HG02840 (cell line): ENCODE measurements around the gene ADCY1.

Experiments
- ATAC-seq: cut with Tn5 transposase; IDR thresholded peaks from one replicate; pipeline ENCODE4 v1.9.1; 2021; ENCODE audit warnings: mild to moderate bottlenecking, moderate library complexity, moderate number of reproducible peaks; ENCODE audit not compliant: unreplicated experiment, low FRiP score

ADCY1 gene

DNA sequence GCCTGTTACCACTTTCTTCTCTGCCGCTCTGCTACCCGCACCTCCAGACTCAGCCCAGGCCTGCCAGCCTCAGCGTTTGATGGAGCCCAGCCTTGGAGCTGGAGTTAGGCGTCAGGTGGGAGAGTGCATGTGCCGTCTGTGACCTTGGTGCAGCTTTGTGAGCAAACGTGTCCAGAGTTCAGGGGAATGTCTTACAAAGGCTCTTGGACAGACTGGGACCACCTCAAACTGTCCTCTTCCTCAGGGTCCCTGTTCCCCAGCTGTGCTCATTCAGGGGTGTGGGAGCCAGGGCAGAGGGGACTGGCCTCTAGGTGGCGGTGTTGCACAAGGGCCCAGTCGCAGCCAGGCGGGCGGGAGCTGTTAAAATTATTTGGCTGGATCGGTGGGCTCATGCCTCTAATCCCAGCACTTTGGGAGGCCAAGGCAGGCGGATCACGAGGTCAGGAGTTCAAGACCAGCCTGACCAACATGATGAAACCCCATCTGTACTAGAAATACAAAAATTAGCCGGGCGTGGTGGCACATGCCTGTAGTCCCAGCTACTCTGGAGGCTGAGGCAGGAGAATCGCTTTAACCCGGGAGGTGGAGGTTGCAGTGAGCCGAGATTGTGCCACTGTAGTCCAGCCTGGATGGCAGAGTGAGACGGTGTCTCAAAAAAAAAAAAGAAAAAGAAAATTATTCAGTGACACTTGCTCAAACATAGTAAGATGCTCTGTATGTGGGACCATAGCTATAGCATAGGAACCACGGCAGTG, 89.2 kb downstream of the ADCY1 start:
- ATAC-seq, result no peak

DNA sequence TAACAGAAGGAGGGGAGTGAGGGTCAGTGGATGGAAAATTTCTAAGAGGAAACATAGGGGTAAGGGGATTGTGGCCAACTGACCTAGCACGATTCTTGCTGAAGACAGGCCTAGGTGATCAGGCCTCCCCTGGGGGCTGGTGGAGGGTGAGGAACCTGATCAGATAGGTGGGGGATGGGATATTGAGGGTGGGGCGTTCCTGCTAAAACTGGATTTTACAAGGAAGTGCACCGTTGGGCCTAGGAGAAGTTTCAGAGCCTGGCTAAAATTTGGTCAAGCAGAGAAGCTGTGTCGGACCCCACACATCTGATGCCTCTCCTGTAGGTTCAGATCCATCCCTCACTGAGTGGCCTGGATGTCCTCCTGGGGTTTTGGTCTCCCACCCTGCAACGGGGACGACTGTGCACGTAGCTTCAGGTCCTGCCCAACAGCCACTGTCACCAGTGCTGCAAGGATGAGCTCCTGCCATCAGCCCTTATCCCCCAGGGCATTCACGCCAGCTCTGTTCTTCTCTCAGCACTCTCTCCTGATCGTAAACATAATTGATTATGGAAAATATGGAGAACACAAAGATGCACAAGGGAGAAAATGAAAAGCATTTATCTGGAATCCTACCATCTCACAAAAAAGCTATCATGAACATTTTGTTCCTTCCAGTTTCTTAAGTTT, 89.9 kb downstream of the ADCY1 start:
- no peak for ATAC-seq

GRCh38 chr7:45665172-45665571, 91.0 kb downstream of the ADCY1 start:
- ATAC-seq, result no peak

DNA sequence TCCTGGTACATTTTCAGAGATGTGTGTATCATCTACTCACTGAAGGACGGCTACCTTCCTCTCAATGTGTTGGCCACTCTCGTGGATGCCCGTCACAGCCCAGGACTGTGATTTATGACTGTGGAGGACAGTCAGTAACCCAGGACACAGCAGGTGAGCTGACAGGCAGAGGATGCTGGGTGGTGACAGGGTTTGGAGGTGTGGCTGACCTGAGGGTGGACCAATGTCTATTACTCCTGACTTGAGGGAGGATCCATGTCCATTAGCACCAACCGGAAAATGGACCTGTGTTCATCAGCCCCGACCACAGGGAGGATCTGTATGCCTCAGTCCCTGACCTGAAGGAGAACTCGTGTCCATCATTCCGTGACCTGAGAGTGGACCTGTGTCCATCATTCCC, 96.1 kb downstream of the ADCY1 start:
- ATAC-seq, result no peak

GRCh38 chr7:45670717-45671116, 96.5 kb downstream of the ADCY1 start:
- ATAC-seq, result no peak

GRCh38 chr7:45677311-45677900, 103.2 kb downstream of the ADCY1 start:
- no peak for ATAC-seq

GRCh38 chr7:45679516-45679915, 105.3 kb downstream of the ADCY1 start:
- no peak for ATAC-seq

GRCh38 chr7:45680776-45681175, 106.6 kb downstream of the ADCY1 start:
- no peak for ATAC-seq

DNA sequence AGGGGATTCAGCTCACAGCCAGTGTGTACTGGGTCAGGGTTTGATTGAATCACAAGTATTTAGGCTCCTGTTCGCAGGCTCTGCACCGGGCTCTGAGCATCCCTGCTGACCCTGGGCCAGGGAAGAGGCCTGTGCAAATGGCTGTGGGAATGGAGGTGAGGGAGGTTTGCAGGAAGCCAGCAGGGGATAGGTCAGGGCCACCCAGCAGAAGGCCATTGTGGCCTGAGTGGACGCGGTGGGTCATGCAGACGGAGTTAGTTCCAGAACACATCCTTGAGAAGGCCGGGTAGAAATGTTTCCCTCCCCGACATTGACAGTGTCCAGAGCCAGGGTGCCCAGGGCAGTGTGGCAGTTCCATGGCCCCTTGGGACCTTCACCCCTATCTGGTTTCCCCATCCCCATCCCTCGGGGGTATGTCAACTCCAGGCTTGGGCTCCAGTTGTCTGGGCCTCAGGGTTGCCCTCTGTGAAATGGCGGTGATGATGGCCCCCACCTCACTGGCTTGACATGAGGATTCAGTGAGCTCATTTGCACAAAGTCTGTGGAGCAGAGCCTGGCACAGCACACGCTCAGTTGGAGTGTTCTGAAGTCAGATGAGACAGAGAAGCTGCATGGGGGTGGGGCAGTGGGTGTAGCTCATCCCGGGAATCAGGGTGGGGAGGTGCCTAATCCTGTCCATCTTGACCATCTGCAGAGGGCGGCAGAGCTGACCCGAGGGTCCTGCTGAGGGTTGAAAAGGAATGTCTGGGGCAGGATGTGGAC, 107.6 kb downstream of the ADCY1 start:
- ATAC-seq, result no peak

GRCh38 chr7:45682358-45682735, 108.2 kb downstream of the ADCY1 start:
- no peak for ATAC-seq

- ATAC-seq, result no peak
Observed at GRCh38 chr7:45682836-45683555, 108.8 kb downstream of the ADCY1 start.

DNA sequence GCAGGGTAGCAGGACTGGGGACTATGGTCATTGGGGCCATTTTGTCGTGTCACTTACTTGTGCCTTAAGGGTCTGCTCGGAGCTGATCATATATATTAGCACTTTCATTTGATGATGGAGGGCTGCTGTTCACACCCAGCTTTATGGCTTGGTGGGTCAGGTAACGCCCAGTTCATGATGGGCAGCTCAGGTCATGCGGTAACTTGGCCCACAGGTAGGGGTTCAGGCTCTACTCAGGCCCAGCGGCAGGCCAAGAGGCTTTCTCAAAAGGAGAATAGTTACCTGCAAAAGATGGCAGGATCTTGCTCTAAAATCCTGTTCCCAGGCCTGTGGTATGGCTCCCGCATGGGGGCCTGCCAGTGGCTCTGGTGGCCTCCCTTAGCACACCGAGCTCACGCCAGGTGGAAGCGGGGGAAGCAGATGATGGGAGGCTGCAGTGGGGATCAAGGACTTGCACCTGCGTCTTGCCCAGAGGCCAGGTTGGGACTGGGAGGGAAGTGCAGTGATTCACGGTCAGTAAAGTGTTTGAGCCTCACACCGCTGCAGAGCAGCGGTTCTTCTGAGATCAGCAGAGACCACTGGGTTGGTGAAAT, 109.5 kb downstream of the ADCY1 start:
- ATAC-seq, result no peak

- no peak for ATAC-seq
Observed at GRCh38 chr7:45684910-45685618, 110.9 kb downstream of the ADCY1 start.

GRCh38 chr7:45685619-45686240, 111.6 kb downstream of the ADCY1 start:
- ATAC-seq, result no peak

DNA sequence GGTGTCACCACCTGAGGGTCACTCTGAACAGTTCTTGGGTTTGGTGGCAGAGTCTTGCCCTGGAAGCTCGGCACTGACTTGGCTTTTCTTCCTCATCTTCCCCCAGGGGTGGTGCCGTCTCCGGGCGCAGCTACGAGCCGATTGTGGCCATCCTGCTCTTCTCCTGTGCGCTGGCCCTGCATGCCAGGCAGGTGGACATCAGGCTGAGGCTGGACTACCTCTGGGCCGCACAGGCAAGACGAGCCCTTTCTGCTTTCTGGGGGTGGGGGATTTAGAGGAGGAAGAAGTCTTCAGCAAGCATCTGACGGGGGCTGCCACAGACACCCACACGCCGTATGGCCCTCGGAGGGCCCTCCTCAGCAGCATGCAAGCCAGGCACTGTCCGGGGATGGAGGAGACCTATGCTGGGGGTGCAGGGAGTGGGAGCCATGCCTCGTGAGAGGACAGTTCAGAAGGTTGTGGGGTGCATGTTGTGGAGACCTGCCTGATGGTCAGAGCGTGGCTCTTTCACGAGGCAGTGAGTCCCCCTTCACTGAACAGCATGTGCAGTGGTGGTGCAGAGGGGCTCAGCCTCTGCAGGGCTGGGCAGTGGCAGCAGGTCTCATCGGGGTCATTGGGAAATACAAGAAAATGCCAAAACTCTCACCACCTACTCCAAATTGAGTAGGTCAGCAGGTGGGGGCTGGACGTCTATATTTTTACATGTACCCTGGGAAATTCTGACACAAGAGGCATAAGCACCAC, 112.4 kb downstream of the ADCY1 start:
- ATAC-seq, result no peak

DNA sequence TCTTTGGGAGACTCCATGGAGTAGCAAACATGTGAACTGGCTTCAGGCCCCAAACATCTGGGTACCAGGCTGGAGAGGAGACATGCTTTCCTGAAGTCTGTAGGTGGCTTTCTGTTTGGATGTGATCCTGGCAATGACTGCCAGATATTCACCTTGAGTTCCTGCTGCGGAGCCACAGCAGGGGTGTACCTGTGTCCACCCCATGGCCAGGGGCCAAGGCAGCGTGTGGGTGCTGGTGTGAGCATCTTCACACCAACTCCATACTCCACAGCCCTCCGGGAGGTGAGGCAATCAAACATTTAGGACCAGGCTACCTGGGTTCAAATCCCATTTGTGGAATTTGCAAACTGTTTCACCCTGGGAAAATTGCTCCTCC, 113.0 kb downstream of the ADCY1 start:
- no peak for ATAC-seq

DNA sequence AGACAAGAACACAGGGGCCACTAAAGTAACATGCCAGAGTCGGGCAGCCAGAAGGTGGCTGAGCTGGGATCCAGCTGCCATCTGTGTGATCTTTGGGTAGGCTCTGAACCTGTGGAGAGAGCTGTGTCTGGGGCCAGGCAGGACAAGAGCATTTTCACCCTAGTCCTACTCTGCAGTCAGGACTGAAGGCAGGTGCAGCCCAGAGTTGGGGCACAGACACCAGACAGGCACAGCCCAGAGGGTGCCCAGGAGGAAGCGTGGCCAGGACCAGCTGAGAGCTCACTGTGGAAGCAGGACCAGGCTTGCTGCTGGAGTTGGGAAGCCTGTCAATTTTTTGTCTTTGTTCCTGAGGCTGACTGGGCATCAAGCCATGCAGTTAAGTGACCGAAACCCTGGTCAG, 113.6 kb downstream of the ADCY1 start:
- ATAC-seq, result no peak

DNA sequence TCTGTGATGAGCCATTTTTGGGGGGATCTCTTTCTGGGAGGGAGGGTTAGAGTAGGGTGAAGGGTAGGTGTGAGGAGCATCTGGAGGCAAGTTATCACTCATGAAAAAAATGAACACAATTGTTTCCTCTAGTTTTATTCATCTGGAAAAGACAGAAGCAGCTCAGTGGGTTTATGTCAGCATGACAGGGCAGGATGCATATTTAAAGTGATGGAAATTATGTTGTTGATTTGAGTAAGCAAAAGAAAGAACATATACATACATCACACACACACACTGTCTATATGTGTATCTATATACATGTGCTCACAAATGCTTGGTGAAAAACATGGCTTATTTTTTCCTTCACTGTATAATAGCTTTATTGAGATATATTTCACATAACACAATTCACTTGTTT, 114.2 kb downstream of the ADCY1 start:
- ATAC-seq, result no peak
